ENCODE data around the gene WNT2B. TPM values are rescaled to one million over a fixed set of nuclear protein-coding genes. Genes with fewer than 3 reads are reported as not detected.
A peak's percentile ranks its signal among the peaks of the same experiment; 100 is the strongest.
"Not testable (repeated sequence)": the region's sequence is repeated elsewhere in the genome, so short reads cannot be mapped to it uniquely, and the experiment has no call there.

The WNT2B gene
- total and polyA plus RNA-seq, 10 of the 15 experiments (the other 5 are each of a cell fraction or from before 2014, with no cell fraction given) = 0.02 to 1.1 (median 0.14) TPM

GRCh38 chr1:112466078-112466660, 42.6 kb upstream of the WNT2B start (continued):
- TF ChIP-seq HSF1 (IDR thresholded peaks at IDR 0.05; ENCODE audit: low read depth, low read length) = no peak
- peak; percentile 73 for TF ChIP-seq NFIC (IDR thresholded peaks at IDR 0.05; ENCODE audit: low read depth, low read length)
- peak; percentile 61 for TF ChIP-seq POLR2A (IDR thresholded peaks at IDR 0.05; ENCODE audit: low read depth, low read length)
- TF ChIP-seq RCOR1 (conservative IDR thresholded peaks at IDR 0.05; ENCODE audit: low read depth, low read length) = peak; percentile 89; the same call in 1 of the 2 replicates
- TF ChIP-seq RB1 (IDR thresholded peaks at IDR 0.05; ENCODE audit: borderline replicate concordance) = peak; percentile 74; the same call in 1 of the 2 replicates
- TF ChIP-seq HDAC2 (IDR thresholded peaks at IDR 0.05) = no peak
- TF ChIP-seq PAX8 (IDR thresholded peaks at IDR 0.05) = no peak
- peak; percentile 86 to 87 for TF ChIP-seq IKZF2 (IDR thresholded peaks at IDR 0.05)
- peak; percentile 68; the same call in 1 of the 2 replicates for TF ChIP-seq BCL11A (IDR thresholded peaks at IDR 0.05; ENCODE audit: low read depth, low read length)
- TF ChIP-seq ZNF592 (IDR thresholded peaks at IDR 0.05) = peak; percentile 89; the same call in 1 of the 2 replicates

- BruUV-seq (replicated peaks); intact Hi-C loops (cut with micrococcal nuclease; ENCODE audit: unreplicated experiment); DNase-seq (ENCODE audit: low read depth, low spot score); SMC1A ChIA-PET (ENCODE audit: uncharacterized antibody, unreplicated experiment); H3K79me2 ChIP-seq (ENCODE audit: control insufficient read depth, insufficient read depth, low read length); FAIRE-seq; H3K4me3 ChIP-seq; H4K20me1 ChIP-seq (ENCODE audit: control insufficient read depth, insufficient read depth); H3K4me2 ChIP-seq (ENCODE audit: control insufficient read depth, insufficient read depth); H3K36me3 ChIP-seq (ENCODE audit: control insufficient read depth in 2 of 2, insufficient read depth in 2 of 2, low read length in 1 of 2); H2AFZ ChIP-seq (ENCODE audit: control insufficient read depth, low read depth, low read length); H3K27ac ChIP-seq (ENCODE audit: control insufficient read depth, insufficient read depth); H3K9me3 ChIP-seq (replicated peaks; ENCODE audit: control insufficient read depth, insufficient read depth, low read length); H3K9ac ChIP-seq (ENCODE audit: control insufficient read depth, insufficient read depth, low read length); RAD21 ChIA-PET (ENCODE audit: unreplicated experiment); POLR2A ChIA-PET; in situ Hi-C loops (cut with MboI); ATAC-seq; H3K27me3 ChIP-seq (replicated peaks in 1 of 2; ENCODE audit: control insufficient read depth in 2 of 2, insufficient read depth in 2 of 2, low read length in 1 of 2): not testable (repeated sequence)
- CTCF ChIA-PET = interaction anchor here (0.8 to 2.1 kb wide), 4 partner anchors 31 to 241 kb away, joined by 3 to 6 read pairs (median 4); no protein-coding TSS in a partner anchor
- peaks cover 14% of the 10 kb centered on the region for H3K4me1 ChIP-seq (ENCODE audit: control insufficient read depth, insufficient read depth, low read length)
- 50% methylated on average over 7 of the region's 7 CpGs for WGBS (ENCODE audit: insufficient coverage, insufficient replicate concordance, low lambda C conversion rate, missing lambda C conversion rate)
Measured at GRCh38 chr1:112470324-112470723, 38.4 kb upstream of the WNT2B start.
